GM12873 (cell line): ENCODE results near the gene RHBDF2.

Experiments
- TF ChIP-seq, protein P1 (sequence below): IDR thresholded peaks from 2 replicates; pipeline ENCODE4 v1.5.1; 2012; ENCODE audit warnings: low read depth, mild to moderate bottlenecking, moderate library complexity, low read length, control low read depth; ENCODE audit not compliant: insufficient read depth; ENCODE audit errors: missing control alignments

The RHBDF2 gene

DNA sequence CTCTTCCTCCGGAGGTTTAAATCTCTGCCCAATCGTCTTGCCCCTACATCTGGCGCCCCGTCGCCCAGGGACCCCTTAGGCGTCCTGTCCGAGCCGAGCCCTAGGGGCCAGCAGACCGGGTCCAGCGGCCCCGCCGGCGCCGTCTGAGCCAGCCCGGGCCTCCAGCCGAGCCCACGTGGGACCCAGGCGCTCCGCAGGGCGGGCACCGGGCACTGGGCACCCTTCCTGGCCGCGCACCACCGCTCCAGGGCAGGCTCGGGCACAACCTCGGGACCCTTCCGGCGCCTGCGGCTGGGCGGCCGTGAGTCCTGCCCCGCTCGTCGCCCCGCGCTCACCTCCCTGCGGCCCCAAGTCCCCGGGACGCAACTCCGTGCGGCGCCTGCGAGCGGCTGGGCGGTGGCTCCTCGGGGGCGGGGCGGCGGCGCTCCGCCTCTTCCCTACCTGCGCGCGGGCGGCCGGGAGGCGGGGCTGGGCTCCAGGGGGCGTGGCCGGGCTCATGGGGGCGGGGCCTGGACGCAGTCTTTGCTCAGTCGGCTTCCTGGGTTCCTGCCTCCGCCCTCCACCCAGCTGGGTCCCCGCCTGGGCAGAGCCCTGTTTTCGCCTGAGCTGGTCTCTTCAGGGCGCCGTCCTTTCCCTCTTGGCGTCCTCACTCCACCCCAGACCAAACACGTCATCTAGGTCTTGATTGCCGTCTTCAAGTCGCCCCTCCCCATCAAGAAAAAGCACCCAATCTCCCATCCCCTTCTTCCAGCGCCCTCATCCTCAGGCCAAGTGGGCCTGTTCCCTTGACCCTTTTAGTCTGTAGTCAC is at the start of gene RHBDF2:
RHBDF2 (minus strand) TSS at position 406 of the 809 bp plus-strand sequence. CDS start 19,899 bp downstream, outside the sequence.
- TF ChIP-seq, protein P1, sequence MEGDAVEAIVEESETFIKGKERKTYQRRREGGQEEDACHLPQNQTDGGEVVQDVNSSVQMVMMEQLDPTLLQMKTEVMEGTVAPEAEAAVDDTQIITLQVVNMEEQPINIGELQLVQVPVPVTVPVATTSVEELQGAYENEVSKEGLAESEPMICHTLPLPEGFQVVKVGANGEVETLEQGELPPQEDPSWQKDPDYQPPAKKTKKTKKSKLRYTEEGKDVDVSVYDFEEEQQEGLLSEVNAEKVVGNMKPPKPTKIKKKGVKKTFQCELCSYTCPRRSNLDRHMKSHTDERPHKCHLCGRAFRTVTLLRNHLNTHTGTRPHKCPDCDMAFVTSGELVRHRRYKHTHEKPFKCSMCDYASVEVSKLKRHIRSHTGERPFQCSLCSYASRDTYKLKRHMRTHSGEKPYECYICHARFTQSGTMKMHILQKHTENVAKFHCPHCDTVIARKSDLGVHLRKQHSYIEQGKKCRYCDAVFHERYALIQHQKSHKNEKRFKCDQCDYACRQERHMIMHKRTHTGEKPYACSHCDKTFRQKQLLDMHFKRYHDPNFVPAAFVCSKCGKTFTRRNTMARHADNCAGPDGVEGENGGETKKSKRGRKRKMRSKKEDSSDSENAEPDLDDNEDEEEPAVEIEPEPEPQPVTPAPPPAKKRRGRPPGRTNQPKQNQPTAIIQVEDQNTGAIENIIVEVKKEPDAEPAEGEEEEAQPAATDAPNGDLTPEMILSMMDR, result no peak

DNA sequence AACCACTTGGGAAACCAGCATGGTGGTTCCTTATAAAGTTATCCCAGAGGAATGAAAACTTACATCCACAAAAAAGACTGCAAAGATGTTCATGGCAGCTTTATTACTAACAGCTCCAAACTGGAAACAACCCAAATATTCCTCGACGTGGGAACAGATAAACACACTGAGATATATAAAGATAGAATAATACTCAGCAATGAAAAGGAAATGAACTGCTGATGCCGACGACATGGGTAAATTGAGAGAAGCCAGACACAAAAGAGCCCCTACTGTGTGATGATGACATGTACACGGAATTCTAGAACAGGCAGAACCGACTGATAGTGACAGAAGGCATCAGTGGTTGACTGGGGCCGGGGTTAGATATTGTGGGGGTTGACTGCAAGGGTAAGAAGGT is 48.3 kb upstream of the RHBDF2 start:
- TF ChIP-seq, protein P1, result no peak

DNA sequence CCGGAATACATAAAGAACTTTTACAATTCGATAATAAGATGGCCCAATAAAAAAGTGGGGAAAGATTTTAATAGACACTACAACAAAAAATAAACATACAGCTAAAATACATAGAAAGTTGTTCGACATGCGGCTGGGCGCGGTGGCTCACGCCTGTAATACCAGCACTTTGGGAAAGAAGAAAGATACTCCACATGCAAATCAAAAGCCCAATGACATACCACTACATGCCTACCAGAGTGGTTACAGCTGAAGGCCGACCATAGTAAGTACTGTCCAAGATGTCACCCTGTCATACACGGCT is 47.9 kb upstream of the RHBDF2 start:
- TF ChIP-seq, protein P1, result no peak

DNA sequence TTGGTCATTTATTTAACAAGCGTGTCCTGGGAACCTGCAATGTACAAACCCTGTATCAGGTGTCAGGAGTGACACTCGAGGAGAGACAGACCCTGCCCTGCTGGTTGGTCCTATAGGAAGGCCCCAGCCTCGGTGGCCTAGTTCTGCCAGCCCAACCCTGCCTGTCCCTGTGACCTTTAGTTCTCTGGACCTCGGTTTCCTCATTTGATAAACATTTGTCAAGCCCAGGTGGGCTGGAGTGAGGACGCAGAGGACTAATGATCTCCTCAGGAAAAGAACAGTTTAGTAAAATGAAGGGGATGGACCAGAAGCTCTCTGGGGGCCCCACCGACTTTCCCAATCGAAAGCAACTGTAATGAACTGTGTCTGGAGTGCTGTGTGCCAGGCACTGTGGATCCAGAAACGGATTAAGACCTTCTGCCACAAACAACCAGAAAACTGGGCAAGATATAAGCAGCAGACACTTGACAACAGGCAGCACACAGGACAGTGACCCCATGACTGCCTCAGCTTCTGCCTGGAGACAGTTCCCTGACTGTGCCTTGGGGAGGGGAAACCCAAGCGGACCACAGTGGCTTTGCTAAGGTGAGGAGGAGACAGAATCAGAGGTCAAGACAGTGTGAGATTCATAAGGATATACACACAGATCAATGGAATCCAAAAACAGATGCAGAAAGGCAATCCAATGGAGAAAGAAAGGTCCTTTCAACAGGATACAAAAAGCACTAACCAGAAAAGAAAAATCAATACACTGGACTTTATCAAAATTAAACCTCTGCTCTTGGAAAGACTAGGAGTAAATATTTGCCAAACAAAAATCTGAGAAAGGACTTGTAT is 47.4 kb upstream of the RHBDF2 start:
- TF ChIP-seq, protein P1, result no peak

DNA sequence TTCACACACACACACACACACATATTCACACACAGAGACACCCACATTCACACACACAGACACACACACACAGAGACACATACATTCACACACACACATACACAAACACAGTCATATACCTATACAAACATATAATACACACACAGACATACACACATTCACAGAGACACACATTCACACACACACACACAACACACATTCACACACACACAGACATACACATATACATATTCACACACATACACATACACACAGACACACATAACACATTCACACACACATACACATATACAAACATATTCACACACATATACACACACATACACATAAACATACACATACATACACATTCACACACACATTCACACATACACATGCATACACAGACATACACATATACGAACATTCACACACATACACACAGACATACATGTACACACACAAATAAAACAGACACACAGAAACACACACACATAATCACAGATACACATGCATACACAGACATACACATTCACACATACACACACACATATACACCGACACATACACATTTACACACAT is 46.5 kb upstream of the RHBDF2 start:
- TF ChIP-seq, protein P1, result no peak

DNA sequence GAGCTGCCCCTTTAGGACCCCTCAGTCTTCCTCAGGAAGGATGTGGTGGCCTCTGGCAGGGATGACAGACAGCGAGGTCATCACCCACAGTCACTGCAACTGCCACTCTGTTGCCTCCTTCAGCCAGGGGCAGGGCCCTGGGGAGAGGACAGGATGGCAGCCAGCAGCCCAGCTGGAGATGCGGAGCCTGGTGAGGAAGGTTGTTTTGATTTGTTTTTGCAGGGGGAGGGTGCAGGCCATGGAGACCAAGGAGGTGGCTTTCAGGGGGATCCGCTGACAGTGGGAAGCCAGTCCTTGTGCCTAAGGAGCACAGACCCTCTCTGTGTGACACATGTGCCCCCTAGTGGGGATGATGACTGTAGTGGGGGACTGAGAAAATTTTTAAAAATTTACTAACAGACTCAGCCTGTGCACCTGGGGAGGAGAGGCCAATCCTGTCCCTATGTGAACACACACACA is 46.0 kb upstream of the RHBDF2 start:
- TF ChIP-seq, protein P1, result peak; percentile 84
